HCT116 (cell line): ENCODE data around the gene ENOX1.

ENCODE experiments used
- CTCF ChIP-seq, 3 experiments: fragments of 200-600 bp in 1 of 3; sonication (generic) in 1 of 3; IDR thresholded peaks in 2 of 3; conservative IDR thresholded peaks in 1 of 3; 2 replicates each; pipeline ENCODE4 v1.5.1; 2012 to 2017; ENCODE audit warnings: low read depth in 2 of 3, low read length in 2 of 3, antibody characterized with exemption in 1 of 3, borderline replicate concordance in 1 of 3, control low read depth in 1 of 3, mild to moderate bottlenecking in 1 of 3, mixed read lengths in 1 of 3, mixed run types in 1 of 3, moderate library complexity in 1 of 3; ENCODE audit not compliant: insufficient read depth in 1 of 3
- EZH2phosphoT487 ChIP-seq: fragments of 200-600 bp; IDR thresholded peaks from 2 replicates; pipeline ENCODE4 v1.6.1; 2018; ENCODE audit warnings: antibody characterized with exemption, borderline replicate concordance
- POLR2AphosphoS5 ChIP-seq: IDR thresholded peaks from 2 replicates; pipeline ENCODE4 v1.6.1; 2011; ENCODE audit warnings: mild to moderate bottlenecking, low read depth, low read length, moderate library complexity
- TF ChIP-seq, protein P1 (sequence below): IDR thresholded peaks from 2 replicates; pipeline ENCODE4 v1.6.1; 2012; ENCODE audit warnings: low read depth

DNA sequence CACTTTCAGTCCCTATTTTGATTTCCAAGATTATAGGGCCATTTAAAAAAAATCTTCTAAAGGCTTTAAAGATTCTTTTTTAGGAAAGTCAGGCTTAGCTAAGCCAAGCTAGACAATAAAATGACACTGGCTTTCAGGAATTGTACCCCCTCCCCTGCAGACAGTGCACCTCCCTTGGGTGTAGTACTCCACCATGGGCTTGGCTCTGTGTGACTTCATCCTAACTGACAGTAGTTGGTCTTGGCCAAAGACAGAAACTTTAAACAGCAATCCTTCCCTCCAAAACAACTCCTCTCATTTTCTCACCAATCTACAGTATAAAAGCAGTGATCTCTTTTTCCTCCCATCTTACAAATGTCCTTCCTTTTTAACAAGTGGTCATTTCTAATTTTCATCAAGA lies 480.4 kb downstream of the ENOX1 start:
- TF ChIP-seq EZH2phosphoT487 (no peak), CTCF (IDR thresholded peaks at IDR 0.05 in 2 of 3, conservative IDR thresholded peaks at IDR 0.05 in 1 of 3; ENCODE audit: borderline replicate concordance in 1 of 3, insufficient read depth in 1 of 3, low read depth in 2 of 3, low read length in 2 of 3) (no peak), POLR2AphosphoS5 (no peak)
- TF ChIP-seq, protein P1, sequence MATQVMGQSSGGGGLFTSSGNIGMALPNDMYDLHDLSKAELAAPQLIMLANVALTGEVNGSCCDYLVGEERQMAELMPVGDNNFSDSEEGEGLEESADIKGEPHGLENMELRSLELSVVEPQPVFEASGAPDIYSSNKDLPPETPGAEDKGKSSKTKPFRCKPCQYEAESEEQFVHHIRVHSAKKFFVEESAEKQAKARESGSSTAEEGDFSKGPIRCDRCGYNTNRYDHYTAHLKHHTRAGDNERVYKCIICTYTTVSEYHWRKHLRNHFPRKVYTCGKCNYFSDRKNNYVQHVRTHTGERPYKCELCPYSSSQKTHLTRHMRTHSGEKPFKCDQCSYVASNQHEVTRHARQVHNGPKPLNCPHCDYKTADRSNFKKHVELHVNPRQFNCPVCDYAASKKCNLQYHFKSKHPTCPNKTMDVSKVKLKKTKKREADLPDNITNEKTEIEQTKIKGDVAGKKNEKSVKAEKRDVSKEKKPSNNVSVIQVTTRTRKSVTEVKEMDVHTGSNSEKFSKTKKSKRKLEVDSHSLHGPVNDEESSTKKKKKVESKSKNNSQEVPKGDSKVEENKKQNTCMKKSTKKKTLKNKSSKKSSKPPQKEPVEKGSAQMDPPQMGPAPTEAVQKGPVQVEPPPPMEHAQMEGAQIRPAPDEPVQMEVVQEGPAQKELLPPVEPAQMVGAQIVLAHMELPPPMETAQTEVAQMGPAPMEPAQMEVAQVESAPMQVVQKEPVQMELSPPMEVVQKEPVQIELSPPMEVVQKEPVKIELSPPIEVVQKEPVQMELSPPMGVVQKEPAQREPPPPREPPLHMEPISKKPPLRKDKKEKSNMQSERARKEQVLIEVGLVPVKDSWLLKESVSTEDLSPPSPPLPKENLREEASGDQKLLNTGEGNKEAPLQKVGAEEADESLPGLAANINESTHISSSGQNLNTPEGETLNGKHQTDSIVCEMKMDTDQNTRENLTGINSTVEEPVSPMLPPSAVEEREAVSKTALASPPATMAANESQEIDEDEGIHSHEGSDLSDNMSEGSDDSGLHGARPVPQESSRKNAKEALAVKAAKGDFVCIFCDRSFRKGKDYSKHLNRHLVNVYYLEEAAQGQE = no peak
